HG03565 (cell line): Measurements from ENCODE around the gene ATP2B1.
"Not testable (repeated sequence)": the region's sequence is repeated elsewhere in the genome, so short reads cannot be mapped to it uniquely, and the experiment has no call there.

Experiments
- ATAC-seq: cut with Tn5 transposase; IDR thresholded peaks from one replicate; pipeline ENCODE4 v1.9.1; 2021; ENCODE audit warnings: mild to moderate bottlenecking, moderate library complexity; ENCODE audit not compliant: unreplicated experiment

Gene ATP2B1

DNA sequence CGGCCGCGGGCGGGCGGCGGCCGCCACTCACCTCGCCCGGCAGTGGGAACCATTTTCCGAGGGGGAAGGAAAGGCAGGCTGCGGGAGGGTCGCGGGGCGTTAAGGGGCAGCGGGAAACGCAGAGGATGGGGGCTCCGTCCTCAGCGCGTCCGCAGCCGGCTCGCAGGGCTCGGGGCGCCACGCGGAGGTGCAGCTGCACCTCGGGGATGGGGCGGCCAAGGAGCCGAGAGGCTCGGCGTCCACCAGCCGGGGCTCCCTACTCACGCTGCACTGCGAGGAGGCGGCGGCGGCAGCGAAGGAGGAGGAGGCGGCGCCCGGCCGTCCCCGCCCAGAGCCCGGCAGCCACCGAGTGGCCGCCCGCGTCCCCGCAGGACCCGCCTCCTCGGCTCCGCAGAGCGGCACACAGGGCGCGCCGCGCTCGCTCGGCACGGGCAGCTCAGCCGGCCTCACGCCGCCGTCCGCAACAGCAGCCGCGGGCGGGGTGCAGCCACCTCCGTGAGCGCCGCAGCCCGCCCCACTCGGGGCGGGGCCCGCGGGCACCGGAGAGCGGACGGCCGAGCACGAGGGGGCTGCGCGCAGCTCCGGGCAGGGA lies at the start of gene ATP2B1:
TSS of gene ATP2B1 (minus strand) at position 274 of the 592 bp plus-strand sequence. CDS start 52,952 bp downstream, outside the sequence.
- peak; percentile 52 for ATAC-seq

DNA sequence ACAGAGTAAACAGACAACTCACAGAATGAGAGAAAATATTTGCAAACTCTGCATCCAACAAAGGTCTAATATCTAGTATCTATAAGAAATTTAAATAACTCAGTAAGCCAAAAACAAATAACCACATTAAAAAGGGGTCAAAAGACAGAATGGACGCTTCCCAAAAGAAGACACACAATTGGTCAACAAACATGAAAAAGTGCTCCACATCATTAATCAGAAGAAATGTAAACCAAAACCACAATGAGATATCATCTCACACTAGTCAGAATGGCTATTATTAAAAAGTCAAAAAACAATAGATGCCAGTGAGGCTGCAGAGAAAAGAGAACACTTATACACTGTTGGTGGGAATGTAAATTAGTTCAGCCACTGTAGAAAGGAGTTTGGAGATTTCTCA lies 49.3 kb upstream of the ATP2B1 start:
- ATAC-seq = not testable (repeated sequence)

DNA sequence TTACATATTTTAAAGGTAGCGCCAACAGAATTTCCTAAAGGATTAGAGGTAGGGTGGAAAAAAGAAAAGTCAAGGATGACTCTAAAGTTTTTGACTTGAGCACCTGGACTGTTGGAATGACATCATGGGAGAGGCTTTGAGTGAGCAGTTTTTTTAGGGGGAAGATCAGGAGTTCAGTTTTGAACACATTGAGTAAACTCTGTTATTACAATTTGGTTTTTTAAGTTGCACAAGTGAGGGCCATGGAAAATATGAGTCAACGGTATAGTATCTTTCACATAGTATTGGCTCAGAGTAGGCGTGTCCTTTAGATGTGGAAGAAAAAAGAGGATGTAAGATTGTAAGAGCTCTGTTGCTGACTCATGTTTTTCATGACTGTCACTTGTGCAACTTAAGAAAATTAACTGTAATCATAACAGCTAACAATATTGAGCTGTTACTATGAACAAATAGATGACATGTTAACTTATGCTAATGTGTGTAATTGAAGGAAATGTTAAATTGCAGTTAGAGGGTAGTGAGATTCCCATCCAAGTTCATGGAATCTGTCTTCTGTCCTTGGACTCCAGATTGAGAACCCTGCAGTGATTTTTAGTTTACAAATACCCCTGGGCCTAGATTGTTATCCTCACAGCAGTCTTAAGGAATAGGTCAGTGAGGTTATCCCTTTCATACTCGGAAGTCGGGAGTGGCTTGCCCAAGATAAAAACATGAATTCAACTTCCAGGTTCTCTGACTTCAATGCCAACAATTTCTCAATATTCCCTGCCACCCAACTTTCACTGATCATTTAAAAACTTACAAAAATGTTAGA lies 48.2 kb upstream of the ATP2B1 start:
- peak; percentile 95 for ATAC-seq

DNA sequence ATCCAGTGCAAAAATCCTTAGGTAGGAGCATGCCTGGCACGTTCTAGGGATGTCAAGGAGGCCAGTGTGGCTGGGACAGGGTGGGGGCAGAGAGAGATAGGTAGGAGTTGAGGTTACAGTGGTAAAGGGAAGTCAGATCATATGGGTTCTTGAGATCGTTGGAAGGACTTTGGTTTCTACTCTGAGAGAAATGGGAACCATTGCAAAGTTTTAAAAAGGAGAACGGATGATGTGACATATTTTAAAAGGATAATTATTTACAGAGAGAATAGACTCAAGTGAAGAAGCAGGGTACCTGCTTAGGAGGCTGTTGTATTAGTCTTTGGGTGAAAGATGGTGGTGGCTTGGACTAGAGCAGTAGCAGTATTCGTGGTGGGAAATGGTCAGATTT lies 47.6 kb upstream of the ATP2B1 start:
- ATAC-seq = no peak

DNA sequence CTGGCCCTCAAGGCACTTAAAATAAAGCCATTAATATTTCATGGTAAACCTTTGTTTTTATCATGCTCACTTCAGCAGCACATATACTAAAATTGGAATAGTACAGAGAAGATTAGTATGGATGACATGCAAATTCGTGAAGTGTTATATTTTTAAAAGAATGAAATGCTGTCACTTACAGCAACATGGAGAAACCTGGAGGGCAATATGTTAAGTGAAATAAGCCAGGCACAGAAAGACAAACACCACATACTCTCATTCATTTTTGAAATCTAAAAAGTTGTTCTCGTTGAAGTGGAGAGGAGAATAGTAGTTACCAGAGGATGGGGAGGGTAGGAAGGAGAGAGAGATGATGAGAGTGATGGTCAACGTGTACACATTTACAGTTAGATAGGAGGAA lies 45.4 kb upstream of the ATP2B1 start:
- ATAC-seq = no peak

DNA sequence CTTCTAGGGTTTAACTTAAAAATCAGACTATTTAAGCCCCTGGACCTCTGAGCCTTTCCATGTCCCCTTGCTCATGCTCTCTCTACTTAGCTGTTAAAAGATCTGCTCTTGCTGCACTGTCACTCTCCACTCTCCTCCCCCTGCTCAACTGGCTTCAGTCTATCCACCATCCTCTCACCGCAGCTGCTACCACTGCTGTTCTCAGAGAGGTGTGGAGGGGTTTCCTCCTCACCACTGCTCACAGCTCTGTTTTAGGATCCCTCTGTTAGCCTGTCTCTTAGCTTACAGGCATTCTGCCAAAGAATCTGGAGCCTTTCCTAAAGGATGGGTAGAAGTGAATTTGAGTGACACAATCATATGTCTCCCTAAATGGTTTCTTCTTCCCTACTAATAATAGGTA lies 43.7 kb upstream of the ATP2B1 start:
- ATAC-seq = peak; percentile 29

DNA sequence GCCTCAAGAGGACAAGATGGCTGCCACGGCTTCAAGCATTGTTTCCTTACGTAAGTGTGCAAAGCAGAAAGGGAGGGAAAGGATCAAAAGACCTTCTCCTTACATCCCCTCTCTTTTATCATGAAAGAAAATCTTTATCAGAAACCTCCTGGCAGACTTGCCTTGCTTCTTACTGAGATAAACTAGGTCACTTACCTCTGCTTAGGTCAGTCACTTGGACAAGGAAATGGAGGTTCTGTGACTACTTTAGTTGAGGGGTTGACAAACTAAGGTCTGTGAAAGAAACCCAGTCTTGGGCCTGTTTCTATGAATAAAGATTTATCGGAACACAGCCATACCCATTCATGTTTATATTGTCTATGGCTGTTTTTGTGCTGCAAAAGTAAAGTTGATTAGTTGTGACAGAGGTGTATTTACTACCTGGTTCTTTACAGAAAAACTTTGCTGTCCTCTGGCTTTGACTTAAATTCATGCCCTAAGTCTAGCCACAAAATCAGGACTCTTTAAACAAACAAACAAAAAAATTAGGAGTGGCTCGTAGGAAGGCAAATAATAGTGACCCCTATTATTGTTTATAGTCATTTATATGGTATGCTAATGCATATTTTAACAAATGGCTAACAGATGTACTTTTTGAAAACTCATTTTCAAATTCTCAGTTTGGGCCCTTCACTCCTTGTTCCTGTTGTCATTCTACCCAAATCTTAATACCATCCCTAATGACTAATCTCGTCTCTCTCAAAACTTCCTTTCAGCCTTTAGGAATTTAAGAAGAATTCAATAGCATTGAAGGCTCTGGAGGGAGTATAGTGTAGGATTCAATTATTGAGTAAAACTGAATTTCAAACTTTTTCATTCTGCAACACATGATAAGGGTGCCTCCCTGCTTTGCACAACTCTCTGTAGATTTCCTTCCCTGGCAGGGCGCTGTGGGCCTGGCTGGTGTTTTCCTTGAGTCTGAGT lies 42.0 kb upstream of the ATP2B1 start:
- no peak for ATAC-seq

DNA sequence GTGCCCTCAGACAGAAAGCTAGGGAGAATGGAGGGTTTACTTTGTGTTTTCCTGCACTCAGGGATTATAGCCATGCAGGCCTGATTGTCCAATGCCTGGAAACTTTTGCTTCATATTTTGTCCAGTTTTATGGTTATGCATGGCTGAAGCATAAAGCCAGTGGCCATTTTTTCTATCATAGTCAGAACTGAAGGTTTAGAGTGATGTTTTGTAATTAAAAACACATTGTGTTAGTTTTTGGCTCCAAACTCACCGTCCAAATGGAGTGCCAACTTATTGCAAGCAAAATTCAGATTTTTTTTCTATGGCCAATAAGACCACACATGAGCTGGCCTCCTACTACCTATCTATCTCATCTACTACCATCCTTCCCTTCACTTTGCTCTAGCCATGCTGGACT lies 40.2 kb upstream of the ATP2B1 start:
- no peak for ATAC-seq

DNA sequence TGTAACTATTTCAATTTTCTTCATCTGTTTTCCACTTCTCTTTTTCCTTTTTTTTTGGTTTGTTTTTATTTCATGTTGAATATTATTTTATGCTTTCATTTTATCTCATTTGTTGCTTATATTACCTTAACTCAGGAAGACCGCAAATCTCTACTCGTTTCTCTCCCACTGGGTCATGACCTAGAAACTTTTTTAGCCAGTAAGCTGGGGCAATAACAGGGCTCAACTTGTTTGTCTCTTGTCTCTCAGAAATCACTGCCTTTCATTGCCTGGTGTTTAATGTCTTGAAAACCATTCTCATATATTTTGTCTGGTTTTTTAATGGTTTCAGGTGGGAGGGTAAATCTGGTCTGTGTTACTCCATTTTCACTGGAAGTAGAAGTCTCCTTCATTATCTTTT lies 36.6 kb upstream of the ATP2B1 start:
- ATAC-seq = no peak

DNA sequence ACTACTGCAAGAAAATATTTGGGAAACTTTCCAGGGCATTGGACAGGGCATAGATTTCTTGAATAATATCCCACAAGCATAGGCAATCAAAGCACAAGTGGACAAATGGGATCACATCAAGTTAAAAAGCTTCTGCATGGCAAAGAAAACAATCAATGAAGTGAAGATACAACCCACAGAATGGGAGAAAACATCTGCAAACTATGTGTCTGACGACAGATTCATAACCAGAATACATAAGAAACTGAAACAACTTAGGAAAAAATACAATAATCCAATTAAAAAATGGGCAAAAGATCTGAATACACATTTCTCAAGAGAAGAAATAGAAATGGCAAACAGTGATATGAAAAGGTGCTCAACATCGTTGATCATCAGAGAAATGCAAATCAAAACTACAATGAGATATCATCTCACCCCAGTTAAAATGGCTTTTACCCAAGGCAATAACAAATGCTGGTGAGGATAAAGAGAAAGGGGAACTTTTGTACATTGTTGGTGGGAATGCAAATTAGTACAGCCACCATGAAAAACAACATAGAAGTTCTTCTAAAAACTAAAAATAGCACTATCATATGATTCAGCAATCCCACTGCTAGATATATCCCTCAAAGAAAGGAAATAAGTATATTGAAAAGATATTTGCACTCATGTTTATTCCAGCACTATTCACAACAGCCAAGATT lies 33.8 kb upstream of the ATP2B1 start:
- ATAC-seq = no peak

DNA sequence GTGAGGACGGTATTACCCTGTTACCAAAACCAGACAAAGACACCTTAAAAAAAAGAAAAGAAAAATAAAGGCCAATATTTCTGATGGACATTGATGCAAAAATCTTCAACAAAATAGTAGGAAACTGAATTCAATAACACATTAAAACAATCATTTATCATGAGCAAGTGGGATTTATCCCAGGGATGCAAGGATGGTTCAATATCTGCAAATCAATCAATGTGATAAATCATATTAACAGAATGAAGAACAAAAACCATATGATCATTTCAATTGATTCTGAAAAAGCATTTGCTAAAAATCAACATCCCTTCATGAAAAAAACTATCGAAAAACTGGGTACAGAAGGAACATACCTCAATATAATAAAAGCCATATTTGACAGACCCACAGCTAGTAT lies 32.3 kb upstream of the ATP2B1 start:
- no peak for ATAC-seq

DNA sequence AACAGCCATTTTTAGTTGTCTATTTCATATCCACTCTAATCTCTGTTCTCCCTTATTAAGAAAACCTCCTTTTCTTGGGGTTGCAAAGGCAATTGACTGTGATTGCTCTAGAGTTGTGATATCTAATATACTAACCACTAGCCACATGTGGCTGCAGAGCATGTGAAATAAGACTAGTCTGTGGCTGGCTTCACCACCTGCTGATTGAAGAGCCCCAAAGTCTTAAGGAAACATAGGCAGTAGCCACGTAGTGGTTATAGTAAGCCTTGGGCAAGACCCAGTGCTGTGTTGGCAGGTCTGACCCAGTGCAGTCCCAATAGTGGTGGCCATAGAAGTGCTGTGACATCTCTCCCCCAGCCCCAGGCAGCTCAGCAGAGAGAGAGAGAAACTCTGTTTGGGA lies 28.4 kb upstream of the ATP2B1 start:
- ATAC-seq = no peak

DNA sequence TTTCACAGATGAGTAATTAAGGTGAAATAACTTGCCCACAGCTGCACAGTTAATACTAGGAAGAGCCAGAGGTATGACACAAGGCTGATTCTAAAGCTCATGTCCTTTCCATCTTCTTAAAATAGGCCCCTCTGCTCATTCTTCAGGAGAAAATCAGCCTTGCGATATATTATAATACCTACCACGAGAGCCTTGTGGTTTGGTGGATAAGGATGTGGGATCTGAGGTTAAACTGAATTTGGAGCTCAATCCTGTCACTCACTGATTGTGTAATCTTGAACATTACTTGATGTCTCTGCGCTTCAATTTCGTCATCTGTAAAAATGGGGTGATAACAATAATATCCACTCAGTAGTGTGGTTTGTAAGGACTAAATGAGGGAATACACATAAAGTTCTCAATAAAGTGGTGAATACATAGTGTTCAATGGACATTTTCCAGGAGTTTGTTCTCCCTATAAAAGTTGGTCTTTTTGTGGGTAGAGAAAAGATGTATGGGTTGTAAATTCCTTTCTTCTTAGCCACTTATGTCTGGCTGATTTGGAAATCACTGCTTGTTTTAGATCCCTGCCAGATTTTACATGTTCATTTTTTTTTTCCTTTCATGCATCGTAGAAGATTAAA lies 25.1 kb upstream of the ATP2B1 start:
- ATAC-seq = no peak

DNA sequence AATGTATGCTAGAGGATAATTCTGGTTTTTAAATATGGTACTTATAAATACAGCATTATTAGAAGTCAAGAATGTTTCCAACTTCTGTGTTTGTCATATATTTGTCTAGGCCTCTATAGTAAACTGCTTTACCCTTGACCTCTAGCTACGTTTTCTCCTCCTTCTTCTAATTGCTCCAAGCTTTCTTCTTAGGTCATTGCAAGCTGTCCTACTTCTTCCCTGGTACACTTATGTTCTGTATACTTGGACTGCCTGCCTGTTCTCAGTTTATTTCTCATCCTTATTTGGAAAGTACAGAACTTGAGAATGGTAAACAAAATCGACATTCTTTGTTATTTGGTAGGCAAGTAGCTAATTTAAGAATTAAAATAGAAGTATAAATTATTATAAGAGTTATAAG lies 23.9 kb upstream of the ATP2B1 start:
- no peak for ATAC-seq

DNA sequence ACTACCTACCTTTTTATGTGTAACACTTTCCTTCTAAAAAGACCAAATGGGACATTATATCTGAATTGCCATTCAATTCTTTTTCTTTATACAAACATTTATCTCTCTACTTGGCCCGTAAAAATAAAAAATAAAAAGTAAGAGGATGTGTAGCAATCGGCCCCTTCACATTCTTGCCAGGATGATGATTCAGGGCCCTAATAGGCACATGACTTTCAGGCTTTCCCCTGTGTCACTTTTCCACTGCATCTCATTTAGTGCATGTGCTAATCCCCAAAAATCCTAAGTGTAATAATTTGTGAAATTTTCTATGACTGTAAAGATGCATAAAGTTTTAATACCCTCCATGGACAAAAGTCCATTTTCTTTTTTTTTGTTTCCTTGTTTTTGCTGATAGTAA lies 23.0 kb upstream of the ATP2B1 start:
- no peak for ATAC-seq

DNA sequence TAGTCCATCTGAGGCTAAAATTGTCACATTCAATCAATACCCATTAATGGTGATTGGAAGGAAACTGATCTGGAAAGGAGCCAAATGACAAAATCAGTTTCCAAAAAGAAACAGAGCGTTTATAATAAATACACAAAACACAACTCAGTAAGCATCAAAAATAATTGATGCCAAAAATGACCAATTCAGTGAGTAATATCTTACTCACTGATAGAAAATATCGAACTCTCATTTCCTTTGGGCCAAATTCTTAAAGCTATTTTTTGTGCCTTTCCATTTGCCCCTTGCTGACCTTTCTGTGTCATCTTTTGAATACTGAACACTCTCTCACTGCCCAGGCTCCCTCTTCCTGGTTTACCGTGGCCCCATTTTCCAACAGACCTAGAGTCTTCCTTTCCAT lies 22.5 kb upstream of the ATP2B1 start:
- ATAC-seq = no peak

DNA sequence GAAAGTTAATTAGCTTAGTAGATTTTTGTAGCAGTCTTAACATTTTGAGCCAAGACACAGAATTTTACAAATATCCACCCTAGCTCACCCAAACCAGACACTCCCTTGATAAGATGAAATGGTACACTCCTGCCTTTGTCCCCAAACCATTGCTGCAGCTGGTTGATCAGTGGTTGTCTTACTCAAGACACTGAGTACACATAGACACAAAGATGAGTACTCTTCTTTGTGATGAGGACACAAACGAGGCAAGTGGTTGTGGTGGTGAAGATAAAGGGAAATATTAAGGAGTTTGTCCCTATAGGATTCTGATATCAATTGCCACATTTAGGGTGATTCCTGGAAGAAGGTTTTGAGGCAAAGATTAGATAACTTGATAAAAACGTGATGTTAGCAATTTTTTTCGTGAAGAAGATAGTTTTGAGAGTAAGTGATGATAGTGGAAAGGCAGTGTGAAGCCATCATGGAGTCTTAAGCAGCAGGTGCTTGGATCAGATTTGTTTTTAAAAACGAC lies 21.4 kb upstream of the ATP2B1 start:
- no peak for ATAC-seq

DNA sequence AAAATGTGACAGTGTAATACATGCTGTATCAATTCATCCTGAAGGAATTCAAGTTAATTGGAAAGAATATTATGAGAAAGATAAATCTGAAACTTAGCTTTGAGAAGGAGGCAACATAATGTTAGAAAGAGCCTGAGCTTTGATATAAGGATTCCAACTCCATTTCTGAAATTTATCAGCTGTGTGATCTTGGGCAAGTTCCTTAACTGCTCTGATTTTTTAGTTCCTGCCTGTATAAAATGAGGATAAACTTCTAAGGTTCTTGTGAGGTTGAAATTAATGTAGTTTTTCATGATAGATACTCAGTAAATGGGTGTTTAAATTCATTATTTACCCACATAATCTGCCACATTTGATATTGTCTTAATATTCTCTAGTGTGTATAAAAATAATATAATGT lies 14.6 kb upstream of the ATP2B1 start:
- no peak for ATAC-seq

DNA sequence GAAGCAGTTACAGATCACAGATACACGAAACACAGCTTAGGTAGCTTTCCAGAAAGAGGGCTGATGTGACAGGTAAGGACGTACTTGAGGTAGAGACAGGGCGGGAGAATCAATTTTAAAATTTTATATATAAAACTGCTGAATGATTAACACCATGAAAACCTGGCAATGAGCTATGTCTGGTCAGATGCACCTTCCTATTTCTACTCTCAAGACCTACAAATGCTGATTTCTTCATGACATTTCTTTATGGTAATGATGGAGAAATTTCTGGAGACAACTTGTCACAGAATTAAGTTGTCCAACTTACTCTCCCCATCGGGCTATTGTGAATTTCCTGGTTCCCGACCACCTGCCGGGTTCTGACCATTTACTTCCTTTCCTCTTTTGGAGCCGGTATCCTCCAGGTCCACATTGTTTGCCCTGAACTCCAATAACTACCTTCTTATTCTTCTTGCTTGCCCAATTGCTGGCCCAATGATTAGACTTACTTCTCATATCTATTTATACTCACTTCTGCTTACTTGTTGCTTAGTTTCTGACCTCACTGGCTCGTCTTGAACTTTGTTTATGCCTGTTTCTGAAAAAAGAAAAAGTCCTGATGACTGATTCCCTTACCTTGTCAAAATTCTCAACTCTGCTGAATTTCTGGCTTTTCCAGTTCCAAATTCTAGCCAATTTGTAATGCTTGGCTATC lies 12.8 kb upstream of the ATP2B1 start:
- ATAC-seq = peak; percentile 95
